Measurements from ENCODE around the gene ADGRG7.

GRCh38 chr3:100635273-100635701 is 25.9 kb downstream of the ADGRG7 start:
- no peak for TF ChIP-seq CTCF (IDR thresholded peaks at IDR 0.05)
- TF ChIP-seq POLR2AphosphoS5 (IDR thresholded peaks at IDR 0.05), result peak in 1 of 3 donors; percentile 53
- no peak for TF ChIP-seq EP300 (IDR thresholded peaks at IDR 0.05; ENCODE audit: low read depth)

Data from transverse colon (tissue), 4 donors.